ENCODE results near the gene GRB2. TPM values are rescaled to one million over a fixed set of nuclear protein-coding genes. Genes with fewer than 3 reads are reported as not detected.
A peak's percentile ranks its signal among the peaks of the same experiment; 100 is the strongest.

GRB2 gene
- total RNA-seq, 1 experiment from 2014 or later = 101 TPM

DNA sequence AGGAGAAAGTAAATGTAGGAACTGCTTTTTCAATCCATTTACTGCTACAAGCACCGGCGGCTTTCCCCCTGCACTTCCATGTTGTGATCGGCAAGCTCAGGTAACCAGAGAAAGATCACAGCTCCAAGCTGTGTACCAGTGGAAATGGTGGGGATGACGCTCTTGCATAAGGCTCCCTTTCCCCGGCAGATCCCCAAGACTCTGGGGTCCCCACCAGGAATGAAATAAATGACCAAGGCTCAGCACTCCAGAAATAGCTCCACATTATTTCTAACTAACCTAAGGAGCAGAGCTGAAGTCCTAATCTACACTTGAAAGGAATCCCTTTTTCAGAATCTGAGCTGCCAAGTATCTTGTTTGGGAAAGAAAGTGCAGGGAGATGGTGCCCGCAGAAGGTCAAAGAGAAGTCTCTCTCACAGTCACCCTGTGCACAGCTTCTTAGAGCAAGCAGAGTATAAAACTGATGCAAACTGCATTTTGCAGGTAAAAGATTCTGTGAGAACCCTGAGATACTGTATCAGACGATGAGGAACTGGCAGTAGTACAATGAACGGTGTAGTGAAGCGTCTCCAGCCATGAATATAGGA is 11.1 kb downstream of the GRB2 start:
- TSS peak; percentile 68 for BruUV-seq (replicated peaks)
- Histone ChIP-seq H3K9me3 (ENCODE audit: low read depth, low read length, poor library complexity, severe bottlenecking) (no peaks in the 10 kb centered on the region), H3K4me1 (ENCODE audit: insufficient read depth, low read length, poor library complexity, severe bottlenecking) (peaks cover 17% of the 10 kb centered on the region), H3K27ac (ENCODE audit: low read depth, low read length, poor library complexity, severe bottlenecking) (peak overlapping the region; percentile 58), H3K27me3 (replicated peaks; ENCODE audit: insufficient read depth, low read depth, low read length, poor library complexity) (no peaks in the 10 kb centered on the region), H3K36me3 (ENCODE audit: insufficient read depth, low read length, poor library complexity, severe bottlenecking) (no peaks in the 10 kb centered on the region), H3K4me3 (ENCODE audit: low read depth, low read length, poor library complexity, severe bottlenecking) (peak overlapping the region; percentile 52)
- DNase-seq (ENCODE audit: low spot score) = peak; percentile 20
- intact Hi-C loops (cut with micrococcal nuclease; ENCODE audit: unreplicated experiment) = no loop called here
- TF ChIP-seq EZH2 (IDR thresholded peaks at IDR 0.05; ENCODE audit: borderline replicate concordance, low read depth, low read length, poor library complexity, severe bottlenecking) = no peak
- TF ChIP-seq, protein P1, sequence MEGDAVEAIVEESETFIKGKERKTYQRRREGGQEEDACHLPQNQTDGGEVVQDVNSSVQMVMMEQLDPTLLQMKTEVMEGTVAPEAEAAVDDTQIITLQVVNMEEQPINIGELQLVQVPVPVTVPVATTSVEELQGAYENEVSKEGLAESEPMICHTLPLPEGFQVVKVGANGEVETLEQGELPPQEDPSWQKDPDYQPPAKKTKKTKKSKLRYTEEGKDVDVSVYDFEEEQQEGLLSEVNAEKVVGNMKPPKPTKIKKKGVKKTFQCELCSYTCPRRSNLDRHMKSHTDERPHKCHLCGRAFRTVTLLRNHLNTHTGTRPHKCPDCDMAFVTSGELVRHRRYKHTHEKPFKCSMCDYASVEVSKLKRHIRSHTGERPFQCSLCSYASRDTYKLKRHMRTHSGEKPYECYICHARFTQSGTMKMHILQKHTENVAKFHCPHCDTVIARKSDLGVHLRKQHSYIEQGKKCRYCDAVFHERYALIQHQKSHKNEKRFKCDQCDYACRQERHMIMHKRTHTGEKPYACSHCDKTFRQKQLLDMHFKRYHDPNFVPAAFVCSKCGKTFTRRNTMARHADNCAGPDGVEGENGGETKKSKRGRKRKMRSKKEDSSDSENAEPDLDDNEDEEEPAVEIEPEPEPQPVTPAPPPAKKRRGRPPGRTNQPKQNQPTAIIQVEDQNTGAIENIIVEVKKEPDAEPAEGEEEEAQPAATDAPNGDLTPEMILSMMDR (conservative IDR thresholded peaks at IDR 0.05; ENCODE audit: low read depth, low read length) = no peak
- POLR2A ChIA-PET (ENCODE audit: low non-redundant PET) = no interaction called here
- CTCF ChIA-PET = interaction anchor here (0.6 to 1.5 kb wide), 2 partner anchors 36 to 280 kb away, joined by 4 to 10 read pairs; no protein-coding TSS in a partner anchor

DNA sequence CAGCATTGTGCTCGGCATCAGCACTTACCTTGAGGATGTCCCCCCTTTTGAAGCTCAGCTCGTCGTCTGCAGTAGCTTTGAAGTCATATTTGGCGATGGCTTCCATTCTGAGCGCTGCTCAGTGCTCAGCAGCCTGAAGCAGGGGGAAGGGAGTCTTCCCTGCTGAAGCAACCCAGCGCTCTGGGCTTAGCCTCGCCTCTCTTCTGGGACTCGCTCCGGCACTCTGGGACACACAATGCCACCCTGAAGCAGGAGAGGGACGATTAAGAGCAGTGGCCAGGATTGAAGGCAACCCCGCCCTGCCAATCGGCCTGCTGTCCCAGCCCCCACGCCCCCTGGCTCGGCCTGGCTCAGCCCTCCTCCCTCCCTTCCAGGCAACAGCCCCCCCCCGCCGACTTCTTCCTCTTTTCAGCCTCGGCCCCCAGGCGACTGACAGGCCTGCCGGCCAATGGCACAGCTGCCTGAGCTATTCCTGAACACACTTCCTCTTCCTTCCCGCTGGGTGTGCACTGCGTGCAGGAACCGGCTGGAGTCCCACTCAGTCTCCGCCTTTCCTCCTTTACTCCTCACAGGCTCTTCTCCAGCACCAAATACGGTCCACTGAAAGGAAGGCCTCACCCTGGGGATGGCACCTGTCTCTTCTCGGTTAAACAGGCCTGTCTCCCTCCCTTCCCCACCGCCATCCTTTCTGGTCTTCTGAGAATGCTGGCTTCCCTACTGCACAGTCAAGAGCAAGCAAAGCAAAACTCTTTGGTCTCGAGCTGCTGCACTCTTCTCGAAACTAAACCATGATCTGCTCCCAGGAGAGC is 11.8 kb downstream of the GRB2 start:
- ChIA-PET POLR2A (ENCODE audit: low non-redundant PET) (interaction anchor here (0.5 to 1.1 kb wide), 3 partner anchors 52 to 204 kb away, joined by 3 to 9 read pairs (median 5); no protein-coding TSS in a partner anchor), CTCF (interaction anchor here (0.5 to 1.5 kb wide), 5 partner anchors 36 to 280 kb away, joined by 4 to 14 read pairs (median 5); partner anchors contain the start of gene MIF4GD)
- H3K4me1 ChIP-seq (ENCODE audit: insufficient read depth, low read length, poor library complexity, severe bottlenecking) = peaks cover 17% of the 10 kb centered on the region
- H3K4me3 ChIP-seq (ENCODE audit: low read depth, low read length, poor library complexity, severe bottlenecking) = peak overlapping the region; percentile 52
- H3K36me3 ChIP-seq (ENCODE audit: insufficient read depth, low read length, poor library complexity, severe bottlenecking) = no peaks in the 10 kb centered on the region
- no peaks in the 10 kb centered on the region for H3K27me3 ChIP-seq (replicated peaks; ENCODE audit: insufficient read depth, low read depth, low read length, poor library complexity)
- DNase-seq (ENCODE audit: low spot score) = peak; percentile 99
- no peak for TF ChIP-seq EZH2 (IDR thresholded peaks at IDR 0.05; ENCODE audit: borderline replicate concordance, low read depth, low read length, poor library complexity, severe bottlenecking)
- TF ChIP-seq, protein P1 (conservative IDR thresholded peaks at IDR 0.05; ENCODE audit: low read depth, low read length) = no peak
- intact Hi-C loops (cut with micrococcal nuclease; ENCODE audit: unreplicated experiment) = no loop called here
- BruUV-seq (replicated peaks) = no TSS peak
- H3K9me3 ChIP-seq (ENCODE audit: low read depth, low read length, poor library complexity, severe bottlenecking) = no peaks in the 10 kb centered on the region
- H3K27ac ChIP-seq (ENCODE audit: low read depth, low read length, poor library complexity, severe bottlenecking) = peak overlapping the region; percentile 58

DNA sequence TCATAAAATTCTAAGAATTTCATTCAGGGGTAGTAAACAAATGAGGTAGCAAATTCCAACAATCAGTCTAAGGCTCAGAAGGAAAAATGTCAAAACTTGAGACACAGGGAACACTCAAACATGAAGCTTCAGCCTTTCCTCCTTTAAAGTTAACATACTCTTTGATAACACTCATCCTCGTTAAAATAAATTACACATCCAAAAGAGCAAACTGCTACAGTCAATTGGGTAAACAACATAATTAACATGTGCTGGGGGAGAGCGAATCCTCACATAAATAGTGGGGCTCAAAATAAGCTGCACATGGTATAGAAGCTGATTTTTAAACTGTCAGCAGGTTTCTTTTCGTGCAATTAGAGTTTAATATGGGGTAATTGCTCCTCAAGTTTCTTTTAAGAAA is 12.9 kb downstream of the GRB2 start:
- ChIA-PET POLR2A (ENCODE audit: low non-redundant PET) (interaction anchor here (0.6 kb wide), 1 partner anchor 131 kb away, joined by 3 read pairs; the partner anchor contains the start of genes GGA3 and MRPS7), CTCF (interaction anchor here (1.2 to 1.3 kb wide), 2 partner anchors 69 to 432 kb away, joined by 3 to 4 read pairs; no protein-coding TSS in a partner anchor)
- Histone ChIP-seq H3K36me3 (ENCODE audit: insufficient read depth, low read length, poor library complexity, severe bottlenecking) (peaks cover 4% of the 10 kb centered on the region), H3K9me3 (ENCODE audit: low read depth, low read length, poor library complexity, severe bottlenecking) (no peaks in the 10 kb centered on the region), H3K4me3 (ENCODE audit: low read depth, low read length, poor library complexity, severe bottlenecking) (peak overlapping the region; percentile 52), H3K4me1 (ENCODE audit: insufficient read depth, low read length, poor library complexity, severe bottlenecking) (peaks cover 17% of the 10 kb centered on the region), H3K27me3 (replicated peaks; ENCODE audit: insufficient read depth, low read depth, low read length, poor library complexity) (no peaks in the 10 kb centered on the region), H3K27ac (ENCODE audit: low read depth, low read length, poor library complexity, severe bottlenecking) (no peak overlapping the region)
- BruUV-seq (replicated peaks) = TSS peak; percentile 29
- TF ChIP-seq, protein P1 (conservative IDR thresholded peaks at IDR 0.05; ENCODE audit: low read depth, low read length) = no peak
- TF ChIP-seq EZH2 (IDR thresholded peaks at IDR 0.05; ENCODE audit: borderline replicate concordance, low read depth, low read length, poor library complexity, severe bottlenecking) = no peak
- no peak for DNase-seq (ENCODE audit: low spot score)
- intact Hi-C loops (cut with micrococcal nuclease; ENCODE audit: unreplicated experiment) = no loop called here

All from A673 (cell line).